ENCODE results near the gene POLR3A.
"Not testable (repeated sequence)": the region's sequence is repeated elsewhere in the genome, so short reads cannot be mapped to it uniquely, and the experiment has no call there.

The POLR3A gene

GRCh38 chr10:78009662-78010061 is 19.7 kb downstream of the POLR3A start:
- no peak for DNase-seq (ENCODE audit: extremely low read depth, low read depth)
- no peak for TF ChIP-seq CTCF (IDR thresholded peaks at IDR 0.05; ENCODE audit: low read depth, low read length, missing control alignments)
- no peak overlapping the region for H3K4me3 ChIP-seq (replicated peaks; ENCODE audit: low read depth, low read length)

- TF ChIP-seq CTCF (IDR thresholded peaks at IDR 0.05; ENCODE audit: low read depth, low read length, missing control alignments) = no peak
- no peak overlapping the region for H3K4me3 ChIP-seq (replicated peaks; ENCODE audit: low read depth, low read length)
- no peak for DNase-seq (ENCODE audit: extremely low read depth, low read depth)
Measured at GRCh38 chr10:78007172-78007571, 22.1 kb downstream of the POLR3A start.

- DNase-seq (ENCODE audit: extremely low read depth, low read depth) = no peak
- TF ChIP-seq CTCF (IDR thresholded peaks at IDR 0.05; ENCODE audit: low read depth, low read length, missing control alignments) = no peak
- no peak overlapping the region for H3K4me3 ChIP-seq (replicated peaks; ENCODE audit: low read depth, low read length)
Measured at GRCh38 chr10:78004215-78005026, 24.9 kb downstream of the POLR3A start.

GRCh38 chr10:78002541-78003288 is 26.6 kb downstream of the POLR3A start:
- no peak for TF ChIP-seq CTCF (IDR thresholded peaks at IDR 0.05; ENCODE audit: low read depth, low read length, missing control alignments)
- H3K4me3 ChIP-seq (replicated peaks; ENCODE audit: low read depth, low read length) = no peak overlapping the region
- no peak for DNase-seq (ENCODE audit: extremely low read depth, low read depth)

GRCh38 chr10:78000956-78001472 is 28.3 kb downstream of the POLR3A start:
- H3K4me3 ChIP-seq (replicated peaks; ENCODE audit: low read depth, low read length) = no peak overlapping the region
- no peak for TF ChIP-seq CTCF (IDR thresholded peaks at IDR 0.05; ENCODE audit: low read depth, low read length, missing control alignments)
- DNase-seq (ENCODE audit: extremely low read depth, low read depth) = no peak

- no peak for TF ChIP-seq CTCF (IDR thresholded peaks at IDR 0.05; ENCODE audit: low read depth, low read length, missing control alignments)
- no peak for DNase-seq (ENCODE audit: extremely low read depth, low read depth)
- no peak overlapping the region for H3K4me3 ChIP-seq (replicated peaks; ENCODE audit: low read depth, low read length)
Measured at GRCh38 chr10:78000206-78000605, 29.1 kb downstream of the POLR3A start.

GRCh38 chr10:77998780-77999179 is 30.5 kb downstream of the POLR3A start:
- H3K4me3 ChIP-seq (replicated peaks; ENCODE audit: low read depth, low read length); DNase-seq (ENCODE audit: extremely low read depth, low read depth): not testable (repeated sequence)
